Measurements from ENCODE around the gene FAHD1. TPM values are rescaled to one million over a fixed set of nuclear protein-coding genes. Genes with fewer than 3 reads are reported as not detected.

The FAHD1 gene
- total RNA-seq: 61.7 TPM

DNA sequence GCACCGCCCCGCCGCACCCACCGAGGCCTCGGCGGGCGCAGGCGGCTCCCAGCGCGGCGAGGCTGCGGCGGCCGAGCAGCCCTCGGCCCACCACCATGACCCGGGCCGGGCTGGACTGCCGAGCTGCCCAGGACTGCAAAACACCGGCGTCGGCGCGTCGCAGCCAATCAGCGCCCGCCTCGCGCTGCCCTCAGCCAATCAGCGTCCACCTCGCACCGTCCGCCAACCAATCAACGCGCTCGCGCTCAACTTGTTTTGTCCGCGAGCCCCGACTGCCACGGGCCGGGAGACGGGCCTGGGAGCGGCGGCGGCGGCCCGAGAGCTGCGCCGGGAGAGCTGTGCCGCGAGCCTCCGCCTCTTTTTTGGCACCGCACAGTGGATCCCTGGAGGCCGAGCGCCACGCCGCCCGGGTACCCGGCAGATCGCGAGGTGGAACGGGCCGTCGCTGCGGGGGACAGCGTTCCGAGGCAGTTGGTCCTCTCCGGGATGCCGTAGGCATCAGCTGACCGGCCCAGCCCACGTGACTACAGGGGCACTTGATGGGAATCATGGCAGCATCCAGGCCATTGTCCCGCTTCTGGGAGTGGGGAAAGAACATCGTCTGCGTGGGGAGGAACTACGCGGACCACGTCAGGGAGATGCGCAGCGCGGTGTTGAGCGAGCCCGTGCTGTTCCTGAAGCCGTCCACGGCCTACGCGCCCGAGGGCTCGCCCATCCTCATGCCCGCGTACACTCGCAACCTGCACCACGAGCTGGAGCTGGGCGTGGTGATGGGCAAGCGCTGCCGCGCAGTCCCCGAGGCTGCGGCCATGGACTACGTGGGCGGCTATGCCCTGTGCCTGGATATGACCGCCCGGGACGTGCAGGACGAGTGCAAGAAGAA is at the start of gene FAHD1, which contains the start of gene HAGH:
TSS of gene FAHD1 (plus strand) at position 516 of the 883 bp plus-strand sequence. CDS start at position 549, 33 bp downstream.
TSS of gene HAGH (minus strand) at position 135 of the 883 bp plus-strand sequence. CDS start at position 97, 38 bp downstream.

GRCh38 chr16:1782408-1783264 is 44.4 kb upstream of the FAHD1 start, which contains the start of the genes NUBP2 and SPSB3:
Gene NUBP2, plus strand, starts transcription at chr16:1782960. Its CDS starts 61 bp downstream, at chr16:1783021.
Gene SPSB3, minus strand, starts transcription at chr16:1782571. Its CDS starts 1,088 bp downstream, at chr16:1781483.

DNA sequence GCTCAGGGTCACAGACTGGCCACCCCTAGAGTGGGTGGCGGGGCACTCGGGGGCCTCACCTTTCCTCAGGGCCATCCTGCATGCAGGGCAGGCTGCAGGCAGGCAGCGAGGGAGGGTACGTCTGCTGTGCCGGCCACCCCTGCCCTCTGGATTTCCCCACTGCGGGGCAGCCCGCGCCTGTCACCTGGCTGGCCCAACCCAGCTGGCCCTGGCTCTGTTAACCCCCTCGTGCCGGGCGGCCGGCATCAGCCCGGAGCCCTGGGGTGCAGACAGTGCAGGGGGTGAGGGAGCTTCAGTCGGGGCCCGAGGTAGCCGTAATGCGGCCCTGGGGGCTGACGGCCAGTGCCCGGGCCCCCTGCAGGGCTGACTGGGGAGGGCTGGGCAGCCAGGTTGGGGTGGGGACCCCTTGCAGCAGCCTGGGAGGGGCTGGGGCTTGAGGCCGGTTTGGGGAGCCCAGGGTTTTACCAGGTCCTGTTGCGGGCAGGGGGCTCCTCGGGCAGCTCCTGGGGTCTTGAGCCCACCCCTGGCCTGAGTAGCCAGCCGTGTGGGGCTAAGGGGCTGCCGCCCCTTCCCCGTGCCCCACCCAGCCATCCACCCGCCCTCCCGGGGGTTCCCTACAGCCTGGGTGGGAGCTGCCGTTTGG is 33.3 kb upstream of the FAHD1 start, which contains the start of gene IGFALS:
TSS of gene IGFALS (minus strand) at position 128 of the 643 bp plus-strand sequence. CDS start at position 75, 53 bp downstream.

GRCh38 chr16:1871974-1872635 is 45.1 kb downstream of the FAHD1 start, which contains the start of gene MEIOB:
Gene MEIOB, minus strand, starts transcription at chr16:1872164. Its CDS starts 3,989 bp downstream, at chr16:1868175.

Other genes with a start within 250 kb of the FAHD1 start
- gene IFT140, start 215.1 kb upstream of the FAHD1 start, total RNA-seq: 65.4 TPM
- 18.8 TPM for gene CRAMP1, start 214.8 kb upstream of the FAHD1 start, total RNA-seq
- 39.4 TPM for gene JPT2, start 148.9 kb upstream of the FAHD1 start, total RNA-seq
- gene MAPK8IP3, start 121.0 kb upstream of the FAHD1 start, total RNA-seq: 169 TPM
- gene NME3, start 55.7 kb upstream of the FAHD1 start, total RNA-seq: 26.9 TPM
- gene EME2, start 54.4 kb upstream of the FAHD1 start, total RNA-seq: 18.2 TPM
- gene MRPS34, start 54.1 kb upstream of the FAHD1 start, total RNA-seq: 27.5 TPM
- gene SPSB3, start 44.6 kb upstream of the FAHD1 start, total RNA-seq: 74.2 TPM
- gene NUBP2, start 44.2 kb upstream of the FAHD1 start, total RNA-seq: 46.6 TPM
- 0.31 TPM for gene IGFALS, start 33.5 kb upstream of the FAHD1 start, total RNA-seq
- gene HAGH, start 381 bp upstream of the FAHD1 start, total RNA-seq: 59.5 TPM
- gene MEIOB, start 45.0 kb downstream of the FAHD1 start, total RNA-seq: not detected
- gene HS3ST6, start 91.2 kb downstream of the FAHD1 start, total RNA-seq: not detected
- gene MSRB1, start 116.0 kb downstream of the FAHD1 start, total RNA-seq: 3.1 TPM
- gene RPL3L, start 127.5 kb downstream of the FAHD1 start, total RNA-seq: not detected
- 73.6 TPM for gene NDUFB10, start 132.3 kb downstream of the FAHD1 start, total RNA-seq
- gene RPS2, start 137.6 kb downstream of the FAHD1 start, total RNA-seq: 1,162 TPM
- gene RNF151, start 139.7 kb downstream of the FAHD1 start, total RNA-seq: not detected
- 16.6 TPM for gene TBL3, start 144.8 kb downstream of the FAHD1 start, total RNA-seq
- 2.8 TPM for gene NOXO1, start 154.3 kb downstream of the FAHD1 start, total RNA-seq
- gene GFER, start 157.0 kb downstream of the FAHD1 start, total RNA-seq: 16.6 TPM
- gene SYNGR3, start 162.8 kb downstream of the FAHD1 start, total RNA-seq: 67.9 TPM
- 9.4 TPM for gene ZNF598, start 182.6 kb downstream of the FAHD1 start, total RNA-seq
- gene NPW, start 192.6 kb downstream of the FAHD1 start, total RNA-seq: not detected
- 10.0 TPM for gene NHERF2, start 199.7 kb downstream of the FAHD1 start, total RNA-seq
- 22.5 TPM for gene NTHL1, start 220.6 kb downstream of the FAHD1 start, total RNA-seq
- gene TSC2, start 220.8 kb downstream of the FAHD1 start, total RNA-seq: 148 TPM